AG04449 (cell line): Measurements from ENCODE around the gene ORC6.

Experiments used
- CTCF ChIA-PET: fragments of 350-600 bp; formaldehyde crosslinking; extraction: SDS; loops from one replicate; lab custom pipeline; 2021; ENCODE audit warnings: antibody characterized with exemption; lab: Yijun Ruan, JAX
- POLR2A ChIA-PET: fragments of 400-600, 350-600 bp; formaldehyde crosslinking; extraction: SDS; loops from one replicate; lab custom pipeline; 2020; ENCODE audit warnings: antibody characterized with exemption, inconsistent platforms; lab: Yijun Ruan, JAX
- DNase-seq: peaks from one replicate; pipeline ENCODE4 v3.0.0-alpha.2; 2010; ENCODE audit warnings: low read depth, low spot score
- H3K4me3 ChIP-seq: 2 replicates; pipeline ENCODE4 v1.5.1; 2011; ENCODE audit warnings: low read depth, mild to moderate bottlenecking, control low read depth, low read length
- CTCF ChIP-seq: IDR thresholded peaks from one replicate; pipeline ENCODE4 v1.5.1; 2011; ENCODE audit warnings: mild to moderate bottlenecking, moderate library complexity, low read length, control low read depth, inconsistent platforms; ENCODE audit not compliant: insufficient read depth; ENCODE audit errors: missing control alignments

Gene ORC6

DNA sequence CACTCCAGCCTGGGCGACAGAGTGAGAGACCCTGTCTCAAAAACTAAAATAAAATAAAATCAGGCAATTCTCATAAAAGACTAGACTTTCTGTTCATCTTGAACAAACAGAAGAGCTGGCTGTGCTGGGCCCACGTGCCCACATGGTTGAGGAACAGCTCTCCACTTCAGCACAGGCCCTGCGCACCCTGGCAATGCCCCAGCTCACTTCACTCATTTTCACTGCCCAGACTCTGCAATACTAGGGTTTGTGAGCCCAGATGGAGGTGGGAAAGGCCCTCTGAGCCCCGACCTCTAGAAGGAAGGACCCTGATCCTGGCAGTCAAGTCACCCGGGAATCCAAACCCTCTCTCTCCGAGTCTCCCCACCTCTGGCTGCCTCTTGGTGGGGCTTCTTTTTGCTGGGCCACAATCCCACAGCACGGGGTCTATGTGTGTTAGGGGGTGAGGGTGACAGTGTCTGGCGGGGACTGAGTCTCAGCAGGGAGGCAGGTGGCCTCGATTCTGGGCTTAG is 43.9 kb downstream of the ORC6 start:
- POLR2A ChIA-PET = no interaction called here
- no peak for TF ChIP-seq CTCF
- DNase-seq = no peak
- CTCF ChIA-PET = no interaction called here
- H3K4me3 ChIP-seq = no peak overlapping the region

DNA sequence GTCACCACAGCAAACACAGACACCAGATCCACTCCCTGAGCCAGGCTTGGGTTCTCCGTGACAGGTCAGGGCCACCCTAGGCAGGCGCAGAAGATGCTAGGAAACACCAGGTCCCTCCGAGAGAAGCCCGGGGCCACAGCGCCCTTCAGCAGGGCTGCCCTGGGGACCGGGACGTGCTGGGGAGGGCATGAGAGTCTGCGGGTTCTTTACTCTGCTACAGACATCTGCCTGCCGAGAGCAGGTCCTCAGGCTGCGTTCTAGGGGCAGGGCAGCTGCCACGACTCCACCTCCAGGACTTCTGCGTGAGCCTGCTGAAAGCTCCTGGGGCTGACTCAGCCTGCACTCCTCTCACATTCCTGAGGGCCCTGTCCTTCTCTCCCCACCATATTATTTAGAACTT is 47.2 kb downstream of the ORC6 start:
- DNase-seq = no peak
- no peak overlapping the region for H3K4me3 ChIP-seq
- ChIA-PET CTCF (no interaction called here), POLR2A (no interaction called here)
- no peak for TF ChIP-seq CTCF

- POLR2A ChIA-PET = no interaction called here
- TF ChIP-seq CTCF = no peak
- H3K4me3 ChIP-seq = no peak overlapping the region
- no peak for DNase-seq
- CTCF ChIA-PET = interaction anchor here (0.8 kb wide), 1 partner anchor 64 kb away, joined by 3 read pairs; no protein-coding TSS in a partner anchor
These were observed 48.3 kb downstream of the ORC6 start for GRCh38 chr16:46737621-46738214.

- DNase-seq = no peak
- CTCF ChIA-PET = no interaction called here
- POLR2A ChIA-PET = no interaction called here
- no peak overlapping the region for H3K4me3 ChIP-seq
- TF ChIP-seq CTCF = no peak
These were observed 50.5 kb downstream of the ORC6 start for GRCh38 chr16:46739934-46740333.

- H3K4me3 ChIP-seq = no peak overlapping the region; the same call in 1 of the 2 replicates
These were observed 53.8 kb downstream of the ORC6 start for GRCh38 chr16:46743232-46743719.

DNA sequence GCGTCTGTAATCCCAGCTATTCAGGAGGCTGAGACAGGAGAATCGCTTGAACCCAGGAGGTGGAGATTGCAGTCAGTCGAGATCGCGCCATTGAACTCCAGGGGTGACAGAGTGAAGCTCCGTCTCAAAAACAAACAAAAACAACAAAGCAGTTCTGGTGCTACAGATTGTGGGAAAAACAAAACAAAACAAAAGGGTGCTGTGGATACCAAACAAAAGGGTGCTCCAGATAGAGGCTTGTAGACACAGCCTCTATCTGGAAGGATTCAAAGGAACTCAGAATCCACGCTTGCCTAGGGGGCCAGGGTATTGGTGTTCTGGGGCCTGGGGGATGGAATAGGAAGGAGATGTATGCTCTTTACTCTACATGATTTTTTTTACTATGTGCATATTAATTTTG is 56.2 kb downstream of the ORC6 start:
- TF ChIP-seq CTCF = no peak
- DNase-seq = no peak
- ChIA-PET POLR2A (no interaction called here), CTCF (interaction anchor here (1.0 kb wide), 1 partner anchor 76 kb away, joined by 3 read pairs; no protein-coding TSS in a partner anchor)
- no peak overlapping the region for H3K4me3 ChIP-seq

More at GRCh38 chr16:46743232-46743719, 53.8 kb downstream of the ORC6 start:
- ChIA-PET POLR2A (no interaction called here), CTCF (interaction anchor here (0.7 to 1.4 kb wide), 4 partner anchors 10 to 32 kb away, joined by 3 read pairs; no protein-coding TSS in a partner anchor)
- DNase-seq = no peak
- no peak for TF ChIP-seq CTCF
